HEK293 (cell line): Measurements from ENCODE around the gene PKP4.

Experiments
- BCL11B ChIP-seq: fragments of 450-650 bp; formaldehyde crosslinking; IDR thresholded peaks from 2 replicates; pipeline ENCODE4 v1.5.1; 2016; ENCODE audit warnings: low read depth, missing biosample characterization, missing genetic modification characterization
- YY1 ChIP-seq: fragments of 450-650 bp; formaldehyde crosslinking; IDR thresholded peaks from 2 replicates; pipeline ENCODE4 v1.5.1; 2018; ENCODE audit warnings: missing biosample characterization, missing genetic modification characterization
- ZNF433 ChIP-seq: fragments of 450-650 bp; formaldehyde crosslinking; IDR thresholded peaks from 2 replicates; pipeline ENCODE4 v1.5.1; 2016; ENCODE audit warnings: missing biosample characterization, missing genetic modification characterization, low read depth
- ZSCAN30 ChIP-seq: fragments of 450-650 bp; IDR thresholded peaks from 2 replicates; pipeline ENCODE4 v1.5.1; 2018; ENCODE audit warnings: missing biosample characterization, mild to moderate bottlenecking, missing genetic modification characterization, moderate library complexity
- TF ChIP-seq, protein P1 (sequence below): fragments of 450-650 bp; formaldehyde crosslinking; IDR thresholded peaks from 2 replicates; pipeline ENCODE4 v1.5.1; 2016; ENCODE audit warnings: missing biosample characterization, missing genetic modification characterization
- TF ChIP-seq, protein P2 (sequence below): fragments of 450-650 bp; formaldehyde crosslinking; IDR thresholded peaks from 2 replicates; pipeline ENCODE4 v1.5.1; 2017; ENCODE audit warnings: missing biosample characterization, missing genetic modification characterization
- TF ChIP-seq, protein P3 (sequence below): fragments of 450-650 bp; formaldehyde crosslinking; IDR thresholded peaks from 2 replicates; pipeline ENCODE4 v1.5.0; 2017; ENCODE audit warnings: missing biosample characterization, missing genetic modification characterization, borderline replicate concordance
- TF ChIP-seq, protein P4 (sequence below): fragments of 450-650 bp; formaldehyde crosslinking; IDR thresholded peaks from 2 replicates; pipeline ENCODE4 v1.5.1; 2016; ENCODE audit warnings: missing biosample characterization, missing genetic modification characterization
- TF ChIP-seq, protein P5 (sequence below): fragments of 450-650 bp; formaldehyde crosslinking; IDR thresholded peaks from 2 replicates; pipeline ENCODE4 v1.5.1; 2016; ENCODE audit warnings: missing biosample characterization, missing genetic modification characterization

DNA sequence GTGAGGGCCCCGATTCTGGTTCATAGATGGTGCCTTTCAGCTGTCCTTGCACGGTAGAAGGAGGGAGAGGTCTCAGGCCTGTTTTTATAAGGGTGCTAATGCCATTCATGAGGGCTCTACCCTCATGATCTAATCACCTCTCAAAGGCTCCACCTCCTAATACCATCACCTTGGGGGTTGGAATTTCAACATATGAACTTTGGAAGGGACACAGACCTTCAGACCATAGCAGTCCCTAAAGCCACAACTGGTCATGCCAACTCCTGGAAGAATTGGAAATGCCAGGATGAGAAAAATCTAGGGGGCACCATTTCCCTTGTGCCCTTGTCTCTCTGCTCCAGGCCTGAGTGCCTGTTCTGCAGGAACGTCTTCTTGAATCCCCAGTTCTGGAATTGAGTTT is 213.5 kb downstream of the PKP4 start:
- TF ChIP-seq, protein P1, sequence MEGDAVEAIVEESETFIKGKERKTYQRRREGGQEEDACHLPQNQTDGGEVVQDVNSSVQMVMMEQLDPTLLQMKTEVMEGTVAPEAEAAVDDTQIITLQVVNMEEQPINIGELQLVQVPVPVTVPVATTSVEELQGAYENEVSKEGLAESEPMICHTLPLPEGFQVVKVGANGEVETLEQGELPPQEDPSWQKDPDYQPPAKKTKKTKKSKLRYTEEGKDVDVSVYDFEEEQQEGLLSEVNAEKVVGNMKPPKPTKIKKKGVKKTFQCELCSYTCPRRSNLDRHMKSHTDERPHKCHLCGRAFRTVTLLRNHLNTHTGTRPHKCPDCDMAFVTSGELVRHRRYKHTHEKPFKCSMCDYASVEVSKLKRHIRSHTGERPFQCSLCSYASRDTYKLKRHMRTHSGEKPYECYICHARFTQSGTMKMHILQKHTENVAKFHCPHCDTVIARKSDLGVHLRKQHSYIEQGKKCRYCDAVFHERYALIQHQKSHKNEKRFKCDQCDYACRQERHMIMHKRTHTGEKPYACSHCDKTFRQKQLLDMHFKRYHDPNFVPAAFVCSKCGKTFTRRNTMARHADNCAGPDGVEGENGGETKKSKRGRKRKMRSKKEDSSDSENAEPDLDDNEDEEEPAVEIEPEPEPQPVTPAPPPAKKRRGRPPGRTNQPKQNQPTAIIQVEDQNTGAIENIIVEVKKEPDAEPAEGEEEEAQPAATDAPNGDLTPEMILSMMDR (tag by site-specific recombination) = no peak
- TF ChIP-seq YY1 (no peak), ZSCAN30 (no peak), ZNF433 (no peak), BCL11B (tag by site-specific recombination) (no peak)
- TF ChIP-seq, protein P2, sequence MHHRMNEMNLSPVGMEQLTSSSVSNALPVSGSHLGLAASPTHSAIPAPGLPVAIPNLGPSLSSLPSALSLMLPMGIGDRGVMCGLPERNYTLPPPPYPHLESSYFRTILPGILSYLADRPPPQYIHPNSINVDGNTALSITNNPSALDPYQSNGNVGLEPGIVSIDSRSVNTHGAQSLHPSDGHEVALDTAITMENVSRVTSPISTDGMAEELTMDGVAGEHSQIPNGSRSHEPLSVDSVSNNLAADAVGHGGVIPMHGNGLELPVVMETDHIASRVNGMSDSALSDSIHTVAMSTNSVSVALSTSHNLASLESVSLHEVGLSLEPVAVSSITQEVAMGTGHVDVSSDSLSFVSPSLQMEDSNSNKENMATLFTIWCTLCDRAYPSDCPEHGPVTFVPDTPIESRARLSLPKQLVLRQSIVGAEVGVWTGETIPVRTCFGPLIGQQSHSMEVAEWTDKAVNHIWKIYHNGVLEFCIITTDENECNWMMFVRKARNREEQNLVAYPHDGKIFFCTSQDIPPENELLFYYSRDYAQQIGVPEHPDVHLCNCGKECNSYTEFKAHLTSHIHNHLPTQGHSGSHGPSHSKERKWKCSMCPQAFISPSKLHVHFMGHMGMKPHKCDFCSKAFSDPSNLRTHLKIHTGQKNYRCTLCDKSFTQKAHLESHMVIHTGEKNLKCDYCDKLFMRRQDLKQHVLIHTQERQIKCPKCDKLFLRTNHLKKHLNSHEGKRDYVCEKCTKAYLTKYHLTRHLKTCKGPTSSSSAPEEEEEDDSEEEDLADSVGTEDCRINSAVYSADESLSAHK (tag by site-specific recombination) = no peak
- TF ChIP-seq, protein P3, sequence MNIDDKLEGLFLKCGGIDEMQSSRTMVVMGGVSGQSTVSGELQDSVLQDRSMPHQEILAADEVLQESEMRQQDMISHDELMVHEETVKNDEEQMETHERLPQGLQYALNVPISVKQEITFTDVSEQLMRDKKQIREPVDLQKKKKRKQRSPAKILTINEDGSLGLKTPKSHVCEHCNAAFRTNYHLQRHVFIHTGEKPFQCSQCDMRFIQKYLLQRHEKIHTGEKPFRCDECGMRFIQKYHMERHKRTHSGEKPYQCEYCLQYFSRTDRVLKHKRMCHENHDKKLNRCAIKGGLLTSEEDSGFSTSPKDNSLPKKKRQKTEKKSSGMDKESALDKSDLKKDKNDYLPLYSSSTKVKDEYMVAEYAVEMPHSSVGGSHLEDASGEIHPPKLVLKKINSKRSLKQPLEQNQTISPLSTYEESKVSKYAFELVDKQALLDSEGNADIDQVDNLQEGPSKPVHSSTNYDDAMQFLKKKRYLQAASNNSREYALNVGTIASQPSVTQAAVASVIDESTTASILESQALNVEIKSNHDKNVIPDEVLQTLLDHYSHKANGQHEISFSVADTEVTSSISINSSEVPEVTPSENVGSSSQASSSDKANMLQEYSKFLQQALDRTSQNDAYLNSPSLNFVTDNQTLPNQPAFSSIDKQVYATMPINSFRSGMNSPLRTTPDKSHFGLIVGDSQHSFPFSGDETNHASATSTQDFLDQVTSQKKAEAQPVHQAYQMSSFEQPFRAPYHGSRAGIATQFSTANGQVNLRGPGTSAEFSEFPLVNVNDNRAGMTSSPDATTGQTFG (tag by site-specific recombination) = no peak
- TF ChIP-seq, protein P4, sequence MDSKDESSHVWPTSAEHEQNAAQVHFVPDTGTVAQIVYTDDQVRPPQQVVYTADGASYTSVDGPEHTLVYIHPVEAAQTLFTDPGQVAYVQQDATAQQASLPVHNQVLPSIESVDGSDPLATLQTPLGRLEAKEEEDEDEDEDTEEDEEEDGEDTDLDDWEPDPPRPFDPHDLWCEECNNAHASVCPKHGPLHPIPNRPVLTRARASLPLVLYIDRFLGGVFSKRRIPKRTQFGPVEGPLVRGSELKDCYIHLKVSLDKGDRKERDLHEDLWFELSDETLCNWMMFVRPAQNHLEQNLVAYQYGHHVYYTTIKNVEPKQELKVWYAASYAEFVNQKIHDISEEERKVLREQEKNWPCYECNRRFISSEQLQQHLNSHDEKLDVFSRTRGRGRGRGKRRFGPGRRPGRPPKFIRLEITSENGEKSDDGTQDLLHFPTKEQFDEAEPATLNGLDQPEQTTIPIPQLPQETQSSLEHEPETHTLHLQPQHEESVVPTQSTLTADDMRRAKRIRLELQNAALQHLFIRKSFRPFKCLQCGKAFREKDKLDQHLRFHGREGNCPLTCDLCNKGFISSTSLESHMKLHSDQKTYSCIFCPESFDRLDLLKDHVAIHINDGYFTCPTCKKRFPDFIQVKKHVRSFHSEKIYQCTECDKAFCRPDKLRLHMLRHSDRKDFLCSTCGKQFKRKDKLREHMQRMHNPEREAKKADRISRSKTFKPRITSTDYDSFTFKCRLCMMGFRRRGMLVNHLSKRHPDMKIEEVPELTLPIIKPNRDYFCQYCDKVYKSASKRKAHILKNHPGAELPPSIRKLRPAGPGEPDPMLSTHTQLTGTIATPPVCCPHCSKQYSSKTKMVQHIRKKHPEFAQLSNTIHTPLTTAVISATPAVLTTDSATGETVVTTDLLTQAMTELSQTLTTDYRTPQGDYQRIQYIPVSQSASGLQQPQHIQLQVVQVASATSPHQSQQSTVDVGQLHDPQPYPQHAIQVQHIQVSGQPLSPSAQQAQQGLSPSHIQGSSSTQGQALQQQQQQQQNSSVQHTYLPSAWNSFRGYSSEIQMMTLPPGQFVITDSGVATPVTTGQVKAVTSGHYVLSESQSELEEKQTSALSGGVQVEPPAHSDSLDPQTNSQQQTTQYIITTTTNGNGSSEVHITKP (tag by site-specific recombination) = no peak
- TF ChIP-seq, protein P5, sequence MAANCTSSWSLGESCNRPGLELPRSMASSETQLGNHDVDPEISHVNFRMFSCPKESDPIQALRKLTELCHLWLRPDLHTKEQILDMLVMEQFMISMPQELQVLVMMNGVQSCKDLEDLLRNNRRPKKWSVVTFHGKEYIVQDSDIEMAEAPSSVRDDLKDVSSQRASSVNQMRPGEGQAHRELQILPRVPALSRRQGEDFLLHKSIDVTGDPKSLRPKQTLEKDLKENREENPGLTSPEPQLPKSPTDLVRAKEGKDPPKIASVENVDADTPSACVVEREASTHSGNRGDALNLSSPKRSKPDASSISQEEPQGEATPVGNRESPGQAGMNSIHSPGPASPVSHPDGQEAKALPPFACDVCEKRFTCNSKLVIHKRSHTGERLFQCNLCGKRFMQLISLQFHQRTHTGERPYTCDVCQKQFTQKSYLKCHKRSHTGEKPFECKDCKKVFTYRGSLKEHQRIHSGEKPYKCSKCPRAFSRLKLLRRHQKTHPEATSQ (tag by site-specific recombination) = no peak
